HT-29 (cell line): ENCODE results near the gene SH3PXD2A. TPM values are rescaled to one million over a fixed set of nuclear protein-coding genes. Genes with fewer than 3 reads are reported as not detected.

Experiments used
- DNase-seq: peaks from one replicate; pipeline ENCODE4 v3.0.0-alpha.2; 2015; ENCODE audit warnings: low spot score
- total RNA-seq: library from RNA; depleted of rRNA; stranded (reverse); fragments of >200 nt; shearing (Covaris generic); gene quantifications from 2 replicates; pipeline ENCODE4 v1.2.3, GENCODE V29; 2014

Gene SH3PXD2A
- total RNA-seq, 1 experiment from 2014 or later: 2.7 TPM

GRCh38 chr10:103708627-103709288, 146.6 kb downstream of the SH3PXD2A start:
- no peak for DNase-seq

GRCh38 chr10:103707956-103708626, 147.3 kb downstream of the SH3PXD2A start:
- no peak for DNase-seq

- DNase-seq: no peak
Measured at GRCh38 chr10:103706762-103707161, 148.6 kb downstream of the SH3PXD2A start.

GRCh38 chr10:103706047-103706446, 149.3 kb downstream of the SH3PXD2A start:
- no peak for DNase-seq

GRCh38 chr10:103703941-103704919, 151.1 kb downstream of the SH3PXD2A start:
- DNase-seq: no peak

GRCh38 chr10:103701380-103702222, 153.8 kb downstream of the SH3PXD2A start:
- DNase-seq: no peak

- DNase-seq: no peak
Measured at GRCh38 chr10:103700436-103700715, 155.0 kb downstream of the SH3PXD2A start.

GRCh38 chr10:103699611-103700435, 155.6 kb downstream of the SH3PXD2A start:
- no peak for DNase-seq

- no peak for DNase-seq
Measured at GRCh38 chr10:103698266-103698665, 157.1 kb downstream of the SH3PXD2A start.

- DNase-seq: no peak
Measured at GRCh38 chr10:103697787-103698186, 157.6 kb downstream of the SH3PXD2A start.

- peak; percentile 61 for DNase-seq
Measured at GRCh38 chr10:103696411-103697145, 158.8 kb downstream of the SH3PXD2A start.

GRCh38 chr10:103696094-103696410, 159.3 kb downstream of the SH3PXD2A start:
- DNase-seq: no peak

- DNase-seq: no peak
Measured at GRCh38 chr10:103695584-103696005, 159.8 kb downstream of the SH3PXD2A start.

- DNase-seq: no peak
Measured at GRCh38 chr10:103693812-103694205, 161.6 kb downstream of the SH3PXD2A start.

GRCh38 chr10:103692952-103693811, 162.2 kb downstream of the SH3PXD2A start:
- no peak for DNase-seq

GRCh38 chr10:103692436-103692951, 162.9 kb downstream of the SH3PXD2A start:
- no peak for DNase-seq

GRCh38 chr10:103691723-103692435, 163.5 kb downstream of the SH3PXD2A start:
- DNase-seq: no peak

GRCh38 chr10:103691267-103691666, 164.1 kb downstream of the SH3PXD2A start:
- no peak for DNase-seq
